Stimulated activated CD8-positive, alpha-beta memory T cell treated with anti-CD3 and anti-CD28 coated beads, Interleukin-15, amount 100 ng/mL, for 4 hours (primary cell): ENCODE data around the gene HSD17B3.
"Not testable (repeated sequence)": the region's sequence is repeated elsewhere in the genome, so short reads cannot be mapped to it uniquely, and the experiment has no call there.

Experiments used
- DNase-seq, 2 donors: peaks; one replicate each; pipeline ENCODE4 v3.0.0-alpha.2; 2020; ENCODE audit warnings: low read depth in 2 of 2

The HSD17B3 gene

GRCh38 chr9:96302021-96302420 lies at the start of gene HSD17B3:
HSD17B3 (minus strand) TSS chr9:96302176; CDS start chr9:96302104, 72 bp downstream.
- no peak for DNase-seq

GRCh38 chr9:96350866-96351265 lies 48.9 kb upstream of the HSD17B3 start:
- no peak for DNase-seq

- no peak for DNase-seq
These were observed 46.3 kb upstream of the HSD17B3 start for GRCh38 chr9:96348261-96348660.

GRCh38 chr9:96345551-96345950 lies 43.6 kb upstream of the HSD17B3 start:
- no peak for DNase-seq

GRCh38 chr9:96344458-96345180 lies 42.6 kb upstream of the HSD17B3 start:
- DNase-seq: no peak

DNA sequence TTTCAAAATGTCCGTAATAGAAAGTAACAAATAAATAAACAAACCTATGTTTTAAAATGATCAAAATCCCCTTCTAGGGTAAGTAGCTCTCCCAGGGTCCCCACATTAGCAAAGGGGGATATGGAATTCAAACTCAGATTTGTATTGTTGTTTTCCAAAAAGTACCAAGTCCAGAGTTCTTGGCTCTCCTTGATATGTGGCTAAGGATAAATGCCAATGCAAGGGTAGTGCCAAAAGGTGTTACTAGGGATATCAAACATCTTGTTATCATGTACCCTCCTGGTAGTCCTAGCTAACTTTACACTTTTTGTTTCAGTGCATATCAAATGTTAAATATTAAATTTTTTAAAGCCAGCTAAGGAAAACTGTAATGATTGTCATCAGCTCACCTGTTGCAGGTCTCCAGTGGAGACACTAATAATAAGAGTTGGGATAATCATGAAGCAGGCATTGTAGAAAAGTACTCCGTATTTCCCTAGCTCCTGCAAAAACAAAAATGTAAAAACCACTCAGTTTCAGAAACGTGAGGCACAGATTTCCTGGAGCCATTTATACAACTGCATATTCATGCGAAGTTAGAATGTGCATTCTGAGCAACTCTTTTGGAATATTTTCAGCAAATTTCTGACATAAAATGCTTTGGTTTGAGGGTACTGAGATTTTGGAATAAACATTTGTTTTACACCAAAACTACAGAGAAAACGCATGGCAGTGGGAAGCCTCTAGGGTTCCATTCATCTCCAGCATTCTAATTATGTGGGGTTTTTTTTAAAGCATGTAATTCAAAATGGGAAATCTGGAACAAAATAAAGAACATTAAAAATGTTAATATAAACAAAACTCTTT lies 41.8 kb upstream of the HSD17B3 start:
- DNase-seq: no peak

DNA sequence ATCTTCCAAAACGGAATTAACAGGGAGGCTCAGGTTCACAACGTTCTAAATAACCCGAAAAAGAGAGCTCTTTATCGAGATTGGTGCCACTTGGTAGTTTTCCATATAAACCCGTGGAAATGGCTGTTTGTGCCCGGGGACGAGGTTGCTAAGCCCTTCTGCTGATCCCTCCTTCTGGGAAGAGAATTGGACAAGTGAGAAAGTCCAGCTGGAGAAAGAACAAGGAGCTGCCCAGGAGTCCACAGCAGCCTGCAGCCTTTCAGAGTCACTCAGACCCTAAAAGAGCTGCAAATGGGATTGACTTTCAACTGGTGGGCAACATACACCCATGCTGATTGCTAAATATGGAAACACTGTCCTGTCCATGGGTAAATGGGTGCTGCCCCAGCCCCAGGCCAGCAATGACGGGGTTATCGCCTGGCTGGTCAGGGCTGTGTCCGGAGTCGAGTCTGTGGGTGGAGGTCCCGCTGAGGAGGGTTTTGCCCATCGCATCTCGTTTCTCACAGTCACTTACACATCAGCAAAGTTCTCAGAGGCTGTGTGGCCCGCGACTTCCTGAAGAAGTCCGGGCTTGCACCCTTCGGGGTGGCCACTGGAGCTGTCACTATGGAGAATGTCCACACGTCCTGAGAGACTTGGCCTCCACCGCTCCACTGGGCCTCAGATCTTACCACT lies 40.7 kb upstream of the HSD17B3 start:
- no peak for DNase-seq

- no peak for DNase-seq
These were observed 38.7 kb upstream of the HSD17B3 start for GRCh38 chr9:96340707-96341106.

DNA sequence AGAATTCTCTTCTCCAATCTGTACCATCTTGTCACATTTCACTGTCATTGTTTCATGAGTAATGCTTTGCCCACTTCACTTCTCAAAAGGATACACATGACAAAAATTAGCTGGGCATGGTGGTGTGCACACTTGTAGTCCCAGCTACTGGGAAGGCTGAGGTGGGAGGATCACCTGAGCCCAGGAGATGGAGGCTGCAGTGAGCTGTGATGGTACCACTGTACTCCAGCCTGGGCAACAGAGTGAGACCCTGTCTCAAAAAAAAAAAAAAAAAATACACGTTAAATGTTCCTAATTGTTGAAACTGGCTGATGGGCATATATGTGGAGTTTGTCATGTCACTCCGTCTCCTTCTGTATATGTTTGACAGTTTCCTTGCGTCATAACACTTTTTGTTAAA lies 36.3 kb upstream of the HSD17B3 start:
- no peak for DNase-seq

GRCh38 chr9:96333958-96334357 lies 32.0 kb upstream of the HSD17B3 start:
- DNase-seq: no peak

DNA sequence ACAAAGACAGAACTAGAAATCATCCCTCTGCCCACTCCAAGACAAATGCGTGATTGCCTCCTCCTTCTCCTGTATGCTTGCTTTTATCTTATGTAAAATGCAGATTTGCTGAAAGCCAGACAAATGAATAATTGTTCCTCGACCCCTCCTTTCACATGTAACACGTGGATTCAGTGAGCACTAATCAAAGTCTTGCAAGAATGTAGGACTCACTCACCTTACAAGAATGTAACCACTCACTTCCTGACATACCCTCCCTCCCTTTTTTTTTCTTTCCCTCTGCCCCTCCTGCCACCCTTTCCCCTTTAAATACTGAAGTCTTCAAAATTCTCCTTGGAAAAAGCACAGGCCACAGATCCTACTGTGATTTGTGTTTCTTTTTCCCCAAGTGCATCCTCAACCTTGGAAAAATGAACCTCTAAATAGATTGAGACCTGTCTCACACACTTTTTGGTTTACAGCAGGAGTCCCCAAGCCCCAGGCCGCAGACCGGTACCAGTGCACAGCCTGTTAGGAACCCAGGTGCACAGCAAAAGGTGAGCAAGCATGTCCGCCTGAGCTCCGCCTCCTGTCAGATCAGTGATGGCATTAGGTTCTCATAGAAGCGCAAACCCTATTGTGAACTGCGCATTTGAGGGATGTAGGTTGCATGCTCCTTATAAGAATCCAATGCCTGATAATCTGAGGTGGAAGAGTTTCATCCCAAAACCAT lies 29.4 kb upstream of the HSD17B3 start:
- DNase-seq: no peak

DNA sequence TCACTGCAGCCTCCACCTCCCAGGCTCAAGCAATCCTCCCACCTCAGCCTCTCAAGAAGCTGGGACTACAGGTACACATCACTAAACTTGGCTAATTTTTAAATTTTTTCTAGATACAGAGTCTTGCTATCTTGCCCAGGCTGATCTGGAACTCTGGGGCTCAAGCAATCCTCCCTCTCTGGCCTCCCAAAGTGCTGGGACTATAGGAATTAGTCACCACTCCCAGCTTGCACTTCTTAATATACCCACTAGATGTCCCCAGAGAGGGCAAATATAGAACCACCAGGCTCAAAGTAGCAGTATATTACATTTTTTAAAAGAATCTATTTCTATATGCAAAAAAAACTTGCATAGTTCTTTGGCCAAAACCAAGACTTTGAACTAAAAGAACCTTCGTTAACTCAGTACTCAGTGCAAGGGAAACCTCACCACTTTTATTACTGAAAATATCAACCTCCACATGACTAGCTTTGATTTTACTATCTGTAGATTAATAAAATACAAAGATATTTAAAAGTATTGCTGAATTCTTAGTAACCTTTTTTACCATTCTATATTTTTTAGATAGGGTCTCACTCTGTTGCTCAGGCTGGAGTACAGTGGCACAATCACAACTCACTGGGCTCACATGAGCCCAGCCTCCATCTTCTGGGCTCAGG lies 25.8 kb upstream of the HSD17B3 start:
- peak in 1 of 2 donors; percentile 11 for DNase-seq

- no peak for DNase-seq
These were observed 21.2 kb upstream of the HSD17B3 start for GRCh38 chr9:96323169-96323568.

- DNase-seq: not testable (repeated sequence)
These were observed 20.8 kb upstream of the HSD17B3 start for GRCh38 chr9:96322736-96323135.

DNA sequence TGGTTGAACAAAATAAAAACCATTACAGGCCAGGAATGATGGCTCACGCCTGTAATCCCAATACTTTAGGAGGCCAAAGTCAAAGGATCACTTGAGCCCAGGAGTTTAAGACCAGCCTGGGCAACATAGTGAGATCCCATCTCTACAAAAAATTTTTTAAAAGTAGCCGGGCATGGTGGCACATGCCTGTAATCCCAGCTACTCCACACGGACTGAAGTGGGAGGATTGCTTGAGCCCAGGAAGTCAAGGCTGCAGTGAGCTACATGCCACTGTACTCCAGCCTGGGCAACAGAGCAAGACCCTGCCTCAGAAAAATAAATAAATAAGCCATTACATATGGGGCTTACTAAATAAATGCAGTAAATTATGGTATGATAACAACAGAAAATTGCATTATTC lies 20.2 kb upstream of the HSD17B3 start:
- not testable (repeated sequence) for DNase-seq

DNA sequence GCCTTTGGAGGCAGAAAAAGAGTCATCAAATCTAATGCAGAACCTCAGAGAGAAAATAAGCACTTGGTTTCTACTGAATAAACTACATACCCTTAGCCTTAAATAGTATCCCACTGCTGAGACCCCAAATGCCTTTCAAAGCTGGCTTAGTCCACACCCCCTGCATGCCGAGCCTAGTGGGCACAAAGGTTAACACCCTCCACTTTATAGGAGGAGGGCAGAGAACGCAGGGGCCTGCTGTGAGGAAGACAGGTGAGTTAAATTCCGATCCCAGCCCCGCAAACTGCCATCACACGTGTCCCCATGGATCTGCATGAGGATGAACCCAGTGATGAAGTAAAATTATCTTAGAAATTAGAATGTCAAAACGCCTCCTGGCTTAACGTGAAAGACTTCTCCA lies 19.5 kb upstream of the HSD17B3 start:
- DNase-seq: no peak

DNA sequence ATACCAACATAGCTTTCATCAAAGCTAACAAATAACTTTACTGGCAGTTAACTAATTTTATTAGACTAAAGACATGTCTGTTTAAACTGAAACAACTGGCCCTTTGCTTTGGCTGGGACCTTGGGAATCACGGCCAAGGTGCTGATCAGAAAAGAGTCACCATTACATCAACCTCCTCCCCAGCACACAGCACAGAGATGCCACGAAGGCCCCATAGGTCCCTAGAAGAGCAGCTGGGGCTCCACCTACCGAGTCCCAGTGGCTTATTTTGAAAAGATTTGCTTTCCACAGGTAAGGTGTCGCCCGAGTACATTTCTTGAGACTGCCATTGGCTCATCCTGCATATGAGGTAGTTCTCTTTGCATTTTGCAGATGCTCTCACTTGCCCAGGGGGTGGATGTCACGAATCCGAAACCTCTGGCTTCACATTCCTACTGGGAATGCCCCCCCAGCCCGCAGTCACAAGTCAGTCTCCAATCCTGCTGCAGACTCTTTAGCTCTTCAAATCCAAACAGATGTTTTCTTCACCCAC lies 18.8 kb upstream of the HSD17B3 start:
- no peak for DNase-seq

- DNase-seq: no peak
These were observed 17.1 kb upstream of the HSD17B3 start for GRCh38 chr9:96318921-96319565.

- peak; percentile 5 to 13 for DNase-seq
These were observed 15.5 kb upstream of the HSD17B3 start for GRCh38 chr9:96317335-96317980.

- no peak for DNase-seq
These were observed 7.9 kb upstream of the HSD17B3 start for GRCh38 chr9:96309850-96310249.
